Stimulated activated naive CD4-positive, alpha-beta T cell (primary cell): ENCODE measurements around the gene SRGAP3.

Source experiments
- DNase-seq, 6 experiments: peaks; one replicate each; lab custom pipeline; 2025; lab: John Stamatoyannopoulos, UW

The SRGAP3 gene

DNA sequence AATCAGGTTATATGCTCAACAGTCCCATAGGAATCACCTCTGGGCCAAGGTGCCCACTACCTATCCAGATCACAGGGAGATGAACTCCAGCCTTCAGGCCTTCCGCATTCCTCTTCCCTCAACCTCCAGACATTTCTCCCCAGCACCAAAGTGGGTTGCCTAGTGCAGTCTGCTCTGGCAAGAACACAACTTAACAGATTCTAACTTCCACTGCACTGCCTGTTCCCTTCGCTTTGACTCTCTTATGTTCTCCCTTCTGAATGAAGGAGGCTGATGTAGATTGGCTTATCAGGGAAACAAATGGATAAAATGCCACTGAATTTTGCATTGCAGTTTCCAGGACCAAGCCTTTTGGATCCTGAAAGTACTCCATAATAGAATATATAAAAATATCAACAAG is 106.3 kb downstream of the SRGAP3 start:
- no peak for DNase-seq

- no peak for DNase-seq
These were observed 107.1 kb downstream of the SRGAP3 start for GRCh38 chr3:9142362-9142761.

- DNase-seq, result no peak
These were observed 107.5 kb downstream of the SRGAP3 start for GRCh38 chr3:9141928-9142289.

DNA sequence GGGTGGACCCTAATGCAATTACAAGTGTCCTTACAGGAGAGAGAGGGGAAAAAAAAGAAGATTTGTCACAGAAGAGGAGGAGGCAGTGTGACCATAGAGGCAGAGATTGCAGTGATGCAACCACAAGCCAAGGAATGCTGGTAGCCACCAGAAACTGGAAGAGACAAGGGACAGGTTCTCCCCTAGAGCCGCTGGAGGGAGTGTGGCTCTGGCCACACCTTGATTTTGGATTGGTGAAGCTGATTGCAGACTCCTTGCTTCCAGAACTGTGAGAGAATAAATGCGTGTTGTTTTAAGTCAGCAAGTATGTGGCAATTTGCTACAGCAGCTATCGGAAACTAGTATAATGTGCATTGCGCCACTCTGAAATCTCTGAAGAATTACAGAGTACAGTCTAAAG is 110.1 kb downstream of the SRGAP3 start:
- DNase-seq, result no peak

DNA sequence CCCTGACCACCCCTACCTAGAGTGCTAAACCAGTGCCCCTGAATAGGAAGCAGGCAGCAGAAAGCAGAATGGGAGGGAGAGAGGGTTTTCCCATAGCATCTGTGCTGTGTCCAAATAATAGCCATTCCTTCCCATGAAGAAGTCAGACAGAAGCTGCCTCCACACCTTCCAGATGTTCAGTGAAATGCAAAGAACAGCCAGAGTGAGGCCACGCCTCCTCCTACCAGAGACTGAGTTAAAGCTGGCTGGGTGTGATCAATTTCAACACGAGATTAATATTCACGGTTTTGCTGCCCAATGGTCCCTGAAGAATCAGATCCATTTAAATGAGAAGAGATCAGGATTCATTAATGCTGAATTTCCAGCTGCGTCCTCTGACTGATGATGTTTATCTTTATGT is 111.8 kb downstream of the SRGAP3 start:
- DNase-seq, result no peak

DNA sequence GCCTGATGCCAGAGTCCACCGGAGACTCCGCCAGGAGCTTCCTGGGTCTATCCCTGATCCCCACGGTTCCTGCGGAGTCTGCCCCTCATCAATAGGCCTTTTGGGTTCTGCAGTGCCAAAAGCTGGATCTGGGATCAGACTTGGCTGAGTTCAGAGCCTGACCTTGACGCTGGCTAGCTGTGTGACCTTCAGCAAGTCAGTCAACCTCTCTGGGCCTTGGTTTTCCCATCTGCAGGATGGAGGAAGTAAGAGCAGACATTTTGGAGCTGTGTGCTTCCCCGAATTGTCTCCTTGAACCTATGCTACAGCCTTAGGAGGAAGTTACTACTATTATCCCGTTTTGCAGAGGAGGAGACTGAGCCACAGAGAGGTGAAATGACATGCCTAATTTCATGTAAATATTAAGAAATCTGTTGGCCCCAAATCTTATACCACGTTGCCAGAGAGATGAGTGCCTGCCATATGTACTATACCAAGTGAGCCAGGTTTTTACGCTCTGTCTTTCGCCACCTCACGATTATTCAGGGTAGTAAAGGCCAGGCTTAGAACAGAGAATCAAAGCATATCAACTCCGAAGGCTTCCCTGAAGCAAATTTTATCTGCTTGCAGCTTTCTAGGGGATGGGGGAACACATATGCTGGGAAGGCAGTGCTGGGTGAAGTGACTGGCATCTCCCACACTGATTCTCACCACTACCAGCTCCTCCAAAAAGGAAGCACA is 112.5 kb downstream of the SRGAP3 start:
- DNase-seq, result no peak

DNA sequence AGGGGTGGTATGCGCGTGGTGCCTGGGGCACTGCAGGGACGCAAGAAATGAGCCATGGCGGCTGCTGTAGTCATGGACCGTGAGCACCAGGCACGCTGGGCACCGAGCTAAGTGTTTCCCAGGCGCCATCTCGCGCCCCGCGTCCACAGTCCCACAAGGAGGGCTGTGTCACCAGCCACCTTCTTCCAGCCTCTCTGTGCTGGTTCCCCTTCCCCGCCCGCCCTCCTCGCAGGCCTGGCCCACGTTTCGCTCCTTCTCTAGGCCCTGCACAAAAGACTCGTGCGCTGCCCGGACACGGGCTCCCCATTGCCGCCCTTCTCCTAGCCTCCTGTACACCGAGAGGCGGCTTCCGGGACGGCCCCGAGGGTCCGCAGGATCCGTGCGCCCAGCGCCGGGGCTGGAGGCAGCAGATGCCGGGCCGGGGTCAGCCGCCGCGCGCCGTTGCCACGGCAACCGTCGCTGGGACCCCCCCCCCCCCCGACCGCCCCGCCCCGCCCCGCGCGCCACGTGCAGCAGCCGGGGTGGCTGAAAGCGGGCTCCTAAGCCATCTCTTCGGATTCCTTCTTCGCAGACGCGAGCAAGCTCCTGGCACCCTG is 113.4 kb downstream of the SRGAP3 start:
- DNase-seq, result no peak

DNA sequence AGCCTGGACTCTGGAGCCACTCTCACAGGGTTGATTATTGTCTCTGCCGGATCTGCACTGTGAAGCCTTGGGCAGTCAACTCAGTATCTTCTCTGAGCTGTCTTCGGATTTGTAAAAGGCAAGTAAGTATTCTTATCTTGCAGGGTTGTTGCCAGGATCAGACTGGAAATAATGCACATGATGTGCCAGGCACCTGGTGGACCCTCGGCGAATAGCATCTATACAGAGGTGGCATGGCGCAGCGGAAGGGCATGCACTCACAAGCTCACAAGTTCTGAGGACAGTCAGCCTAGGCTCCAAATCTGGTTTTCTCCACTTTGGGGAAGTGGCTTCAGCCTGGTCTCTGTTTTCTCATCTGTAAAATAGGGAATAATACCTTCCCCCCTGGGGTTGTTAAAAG is 113.9 kb downstream of the SRGAP3 start:
- no peak for DNase-seq

- no peak for DNase-seq
These were observed 115.8 kb downstream of the SRGAP3 start for GRCh38 chr3:9133656-9134055.

- no peak for DNase-seq
These were observed 118.8 kb downstream of the SRGAP3 start for GRCh38 chr3:9130345-9131305.

DNA sequence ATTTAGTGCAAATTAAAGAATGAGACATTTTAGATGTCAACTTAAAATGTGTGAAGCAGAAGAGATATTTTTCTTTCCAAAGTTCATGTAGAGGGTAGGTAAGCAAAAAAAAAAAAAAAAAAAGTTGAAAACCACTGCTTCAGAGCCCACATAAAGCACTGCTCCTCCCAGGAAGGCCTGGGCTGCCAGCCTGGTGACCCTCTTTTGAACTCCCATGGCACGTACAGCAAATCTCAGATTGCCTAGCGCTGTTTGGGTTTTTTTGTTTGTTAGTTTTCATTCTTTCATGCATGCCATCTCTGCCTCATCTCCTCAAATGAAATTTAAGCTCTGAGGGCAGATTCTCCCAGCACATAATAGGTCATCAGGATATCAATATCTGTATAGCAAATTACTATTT is 120.1 kb downstream of the SRGAP3 start:
- DNase-seq, result no peak

DNA sequence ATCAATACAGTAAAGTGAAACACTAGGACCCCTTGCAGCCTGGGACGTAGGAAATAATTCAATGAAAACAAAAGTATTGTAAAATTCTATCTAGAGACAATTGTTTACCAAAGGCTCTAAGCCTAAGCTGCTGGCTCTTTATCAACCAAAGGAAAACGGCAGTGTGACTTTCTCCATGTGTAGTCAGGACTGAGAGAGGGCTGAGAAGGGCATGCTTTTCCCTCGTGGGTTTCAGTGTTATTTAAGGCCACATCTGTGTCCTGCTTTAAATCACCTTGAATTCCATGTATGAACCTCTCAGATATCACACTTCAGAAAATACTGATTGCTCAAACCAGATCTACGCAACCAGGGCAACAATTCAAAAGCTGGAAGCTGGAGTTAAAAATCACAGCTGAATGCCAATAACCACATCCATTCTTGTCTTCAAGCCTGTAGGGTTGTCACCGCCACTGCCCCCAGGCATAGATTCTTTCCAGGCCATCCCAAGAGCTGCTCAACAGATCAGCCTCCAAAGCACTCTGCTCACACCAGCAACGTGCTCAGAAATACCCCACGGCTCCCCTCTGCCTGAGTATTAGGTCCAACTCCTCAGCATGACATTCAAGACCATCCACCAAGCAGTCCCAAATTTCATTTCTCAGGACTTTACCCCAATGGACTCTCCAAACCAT is 124.0 kb downstream of the SRGAP3 start:
- DNase-seq, result no peak

GRCh38 chr3:9124730-9125129 is 124.7 kb downstream of the SRGAP3 start:
- DNase-seq, result no peak

DNA sequence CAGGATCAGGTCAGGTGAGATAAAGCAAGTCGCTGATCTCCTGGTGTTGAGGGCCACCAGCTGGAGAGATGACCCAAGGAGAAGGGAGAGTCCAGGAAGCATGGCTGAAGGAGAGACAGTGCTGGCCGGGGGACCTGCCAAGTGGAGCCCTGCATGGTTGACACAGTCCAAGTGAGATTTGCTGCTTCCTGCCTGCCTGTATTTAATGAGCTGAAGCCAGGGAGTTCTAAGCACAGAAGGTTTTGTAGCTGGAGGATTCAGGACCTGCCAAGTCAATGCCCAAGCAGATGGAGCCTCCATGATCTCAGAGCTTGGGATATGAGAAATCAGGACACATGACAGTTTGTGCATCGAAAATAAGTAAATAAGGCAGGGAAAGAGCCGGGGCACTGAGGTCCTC is 125.6 kb downstream of the SRGAP3 start:
- no peak for DNase-seq

DNA sequence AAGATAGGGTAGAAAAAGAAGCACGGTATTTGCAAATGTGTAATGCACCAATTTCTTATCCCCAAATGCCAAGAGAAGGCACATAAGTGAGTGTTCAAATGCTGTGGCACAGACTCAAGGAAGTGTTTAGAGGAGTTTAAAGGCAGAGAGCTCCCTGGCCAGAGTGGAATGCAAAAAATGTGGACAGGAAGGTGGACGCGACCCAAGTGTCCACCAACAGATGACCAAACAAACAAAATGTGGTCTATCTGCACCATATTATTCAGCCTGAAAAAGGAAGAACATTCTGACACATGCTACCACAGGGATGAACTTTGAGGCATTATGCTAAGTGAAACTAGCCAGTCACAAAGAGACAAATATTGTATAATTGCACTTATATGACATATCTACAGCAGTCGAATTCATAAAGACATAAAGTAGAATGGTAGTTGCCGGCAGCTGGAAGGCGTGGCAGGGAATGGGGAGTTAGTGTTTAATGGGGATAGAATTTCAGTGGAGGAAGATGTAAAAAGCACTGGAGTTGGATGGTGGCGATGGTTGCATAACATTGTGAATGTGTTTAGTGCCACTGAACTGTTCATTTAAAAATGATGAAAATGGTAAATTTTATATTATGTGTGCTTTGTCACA is 126.6 kb downstream of the SRGAP3 start:
- DNase-seq, result no peak

DNA sequence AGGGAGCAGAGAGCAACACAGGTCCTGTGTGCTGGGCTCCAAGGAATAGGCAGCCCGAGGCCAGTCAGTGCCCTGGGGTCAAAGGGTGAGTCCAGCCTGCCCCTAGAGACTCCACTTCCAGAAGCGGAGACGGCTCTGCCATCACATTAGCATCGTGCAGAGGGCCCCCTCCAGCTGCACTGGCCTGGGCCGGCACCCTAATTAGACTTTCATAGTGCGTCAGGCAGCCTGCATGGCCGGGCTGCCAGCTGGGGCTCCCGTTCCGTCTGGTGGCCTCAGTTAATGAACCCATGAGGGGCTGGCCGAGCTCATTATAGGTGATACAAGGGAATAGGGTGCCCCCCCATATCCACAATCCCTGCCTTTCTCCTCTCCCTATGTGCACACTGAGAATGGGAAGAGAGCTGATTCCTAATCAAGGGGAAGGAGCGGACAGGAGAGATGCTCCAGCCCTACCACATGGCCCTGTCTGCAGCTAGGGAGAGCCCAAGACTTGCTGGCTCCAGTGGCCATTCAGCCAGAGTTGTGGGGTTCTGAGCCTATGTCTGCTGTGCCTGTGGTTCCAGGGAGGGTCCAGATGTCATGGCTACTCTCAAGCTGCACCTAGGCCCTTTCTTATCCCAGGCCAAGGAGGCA is 128.0 kb downstream of the SRGAP3 start:
- DNase-seq, result no peak

DNA sequence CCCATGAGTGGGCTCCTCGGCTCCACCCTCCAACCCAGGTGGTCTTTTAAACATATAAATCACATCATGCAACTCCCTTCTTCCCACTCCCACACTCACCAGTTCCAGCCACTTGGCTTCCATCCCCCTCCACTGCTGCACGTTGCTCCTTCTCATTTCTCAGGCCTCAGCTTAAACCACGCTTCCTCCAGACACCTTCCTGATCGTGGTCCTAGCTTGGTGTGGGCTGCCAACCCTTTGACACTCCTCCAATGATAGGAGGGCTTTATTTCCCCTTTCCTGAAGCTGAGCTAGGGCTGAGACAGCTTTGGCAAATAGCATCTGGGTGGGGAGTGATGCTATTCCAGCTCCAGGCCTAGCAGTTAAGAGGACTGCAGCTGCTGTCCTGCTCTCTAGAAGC is 130.1 kb downstream of the SRGAP3 start:
- no peak for DNase-seq

DNA sequence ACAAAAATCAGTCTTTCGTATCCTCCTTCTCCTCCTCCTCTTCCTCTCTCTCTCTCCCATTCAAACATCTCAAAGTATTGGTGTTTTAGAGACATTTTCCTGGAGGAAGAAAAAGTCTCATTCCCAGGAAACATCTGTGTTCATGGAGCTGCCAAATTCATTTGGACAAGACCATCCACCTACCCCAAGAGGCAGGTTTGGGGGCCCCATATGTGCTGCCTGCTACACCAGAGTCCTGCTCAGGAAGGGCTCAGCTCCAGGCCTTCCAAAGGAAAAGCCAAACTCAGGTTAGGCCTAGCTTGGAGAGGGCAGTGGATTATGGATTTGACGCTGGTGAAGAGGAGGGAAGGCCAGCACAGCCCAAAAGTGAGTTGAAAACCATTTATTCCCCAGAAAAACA is 131.2 kb downstream of the SRGAP3 start:
- DNase-seq, result no peak

GRCh38 chr3:9117220-9117619 is 132.2 kb downstream of the SRGAP3 start:
- DNase-seq, result no peak

GRCh38 chr3:9116336-9116735 is 133.1 kb downstream of the SRGAP3 start:
- no peak for DNase-seq

DNA sequence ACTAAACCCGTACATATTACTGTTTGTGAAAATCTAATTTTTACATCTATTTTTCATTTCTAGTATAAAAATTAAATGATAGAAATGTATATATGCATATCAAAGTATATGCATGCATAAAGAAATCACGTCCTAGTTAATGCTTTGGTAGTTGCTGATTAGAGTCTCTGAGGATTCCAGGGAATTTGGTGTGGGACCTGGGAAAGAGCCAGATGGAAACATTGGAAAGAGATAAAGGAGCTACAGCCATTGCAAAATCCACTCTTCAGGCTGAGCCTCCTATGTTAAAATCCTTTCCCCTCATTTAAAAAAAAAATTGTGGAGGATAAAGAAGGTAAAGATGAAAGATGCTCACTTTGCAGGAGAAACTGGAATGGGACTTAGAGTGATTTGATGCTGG is 134.1 kb downstream of the SRGAP3 start:
- DNase-seq, result no peak
